ENCODE measurements around the gene LYRM7. TPM values are rescaled to one million over a fixed set of nuclear protein-coding genes. Genes with fewer than 3 reads are reported as not detected.

LYRM7 gene
- total RNA-seq, 4 donors from 2014 or later, result 5.3 to 9.1 (median 8.1) TPM

DNA sequence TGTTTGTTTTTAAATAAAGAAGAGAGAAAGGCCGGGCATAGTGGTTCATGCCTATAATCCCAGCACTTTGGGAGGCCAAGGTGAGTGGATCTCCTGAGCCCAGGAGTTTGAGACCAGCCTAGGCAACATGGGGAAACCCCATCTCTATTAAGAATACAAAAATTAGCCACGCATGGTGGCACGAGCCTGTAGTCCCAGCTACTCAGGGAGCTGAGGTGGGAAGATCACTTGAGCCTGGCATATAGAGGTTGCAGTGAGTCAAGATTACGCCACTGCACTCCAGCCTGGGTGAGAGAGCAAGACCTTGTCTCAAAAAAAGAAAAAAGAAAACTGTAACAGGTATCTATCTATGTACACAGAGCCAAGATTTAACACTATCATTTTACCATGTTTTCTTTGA lies 58.9 kb downstream of the LYRM7 start:
- Histone ChIP-seq H3K9me3 (no peaks in the 10 kb centered on the region), H3K27ac (replicated peaks in 1 of 4) (no peak overlapping the region), H3K4me3 (no peak overlapping the region), H3K4me1 (peaks cover 0 to 11% (median 8%) of the 10 kb centered on the region in 4 donors), H3K36me3 (no peaks in the 10 kb centered on the region), H3K27me3 (no peaks in the 10 kb centered on the region)
- intact Hi-C loops (cut with DNase I), result no loop called here
- TF ChIP-seq POLR2AphosphoS5 (IDR thresholded peaks at IDR 0.05) (no peak), EP300 (IDR thresholded peaks at IDR 0.05) (no peak), POLR2A (IDR thresholded peaks at IDR 0.05; ENCODE audit: low read depth) (no peak)
- TF ChIP-seq, protein P1, sequence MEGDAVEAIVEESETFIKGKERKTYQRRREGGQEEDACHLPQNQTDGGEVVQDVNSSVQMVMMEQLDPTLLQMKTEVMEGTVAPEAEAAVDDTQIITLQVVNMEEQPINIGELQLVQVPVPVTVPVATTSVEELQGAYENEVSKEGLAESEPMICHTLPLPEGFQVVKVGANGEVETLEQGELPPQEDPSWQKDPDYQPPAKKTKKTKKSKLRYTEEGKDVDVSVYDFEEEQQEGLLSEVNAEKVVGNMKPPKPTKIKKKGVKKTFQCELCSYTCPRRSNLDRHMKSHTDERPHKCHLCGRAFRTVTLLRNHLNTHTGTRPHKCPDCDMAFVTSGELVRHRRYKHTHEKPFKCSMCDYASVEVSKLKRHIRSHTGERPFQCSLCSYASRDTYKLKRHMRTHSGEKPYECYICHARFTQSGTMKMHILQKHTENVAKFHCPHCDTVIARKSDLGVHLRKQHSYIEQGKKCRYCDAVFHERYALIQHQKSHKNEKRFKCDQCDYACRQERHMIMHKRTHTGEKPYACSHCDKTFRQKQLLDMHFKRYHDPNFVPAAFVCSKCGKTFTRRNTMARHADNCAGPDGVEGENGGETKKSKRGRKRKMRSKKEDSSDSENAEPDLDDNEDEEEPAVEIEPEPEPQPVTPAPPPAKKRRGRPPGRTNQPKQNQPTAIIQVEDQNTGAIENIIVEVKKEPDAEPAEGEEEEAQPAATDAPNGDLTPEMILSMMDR (IDR thresholded peaks at IDR 0.05), result no peak
- WGBS, result 92% methylated on average over 4 of the region's 4 CpGs
- DNase-seq (ENCODE audit: extremely low spot score), result no peak

DNA sequence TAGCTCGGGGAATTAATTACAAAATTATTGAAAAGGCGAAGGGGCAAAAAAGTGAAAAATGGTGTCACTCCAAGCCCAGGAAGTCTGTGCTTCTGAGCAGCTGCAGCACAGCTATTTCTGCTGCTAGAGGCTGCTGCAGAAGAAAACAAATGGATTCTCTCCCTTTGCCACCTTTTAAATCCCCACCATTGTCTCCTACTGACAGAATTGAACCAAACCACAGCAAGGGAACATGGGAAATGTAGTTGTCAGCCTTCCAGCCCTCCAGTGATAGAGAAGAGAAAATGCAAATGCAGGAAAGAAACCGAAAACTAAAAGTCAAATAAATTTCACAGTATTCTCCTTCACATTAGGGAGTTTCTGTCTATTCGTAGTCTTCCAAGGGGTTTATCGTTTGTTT lies 59.7 kb downstream of the LYRM7 start:
- Histone ChIP-seq H3K4me1 (peaks cover 0 to 9% (median 6%) of the 10 kb centered on the region in 4 donors), H3K36me3 (no peaks in the 10 kb centered on the region), H3K27me3 (no peaks in the 10 kb centered on the region), H3K9me3 (no peaks in the 10 kb centered on the region), H3K4me3 (no peak overlapping the region), H3K27ac (replicated peaks in 1 of 4) (no peak overlapping the region)
- TF ChIP-seq POLR2AphosphoS5 (IDR thresholded peaks at IDR 0.05), result no peak
- TF ChIP-seq, protein P1 (IDR thresholded peaks at IDR 0.05), result no peak
- TF ChIP-seq POLR2A (IDR thresholded peaks at IDR 0.05; ENCODE audit: low read depth), result no peak
- no peak for TF ChIP-seq EP300 (IDR thresholded peaks at IDR 0.05)
- intact Hi-C loops (cut with DNase I), result no loop called here
- 85% methylated on average over 5 of the region's 5 CpGs for WGBS
- DNase-seq (ENCODE audit: extremely low spot score), result no peak

DNA sequence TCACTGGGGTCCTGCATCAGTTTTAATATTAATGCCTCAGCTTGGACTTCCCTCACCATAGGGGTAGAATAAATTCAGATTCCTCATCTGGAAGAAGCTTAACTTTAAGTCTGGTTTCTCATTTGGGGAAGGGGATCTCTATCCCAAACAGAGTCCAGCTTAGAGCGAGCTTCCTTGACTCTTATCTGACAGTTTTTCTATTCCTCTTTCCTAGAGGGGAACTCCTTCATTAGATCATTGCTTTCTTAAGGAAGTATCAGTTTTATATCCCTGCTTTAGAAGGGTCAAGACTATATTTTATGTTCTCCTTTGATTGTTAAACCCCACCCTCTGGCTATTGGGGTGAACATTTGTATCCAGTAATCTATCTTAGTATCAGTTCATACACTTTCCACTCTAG lies 68.9 kb downstream of the LYRM7 start:
- intact Hi-C loops (cut with DNase I), result no loop called here
- Histone ChIP-seq H3K4me3 (no peak overlapping the region), H3K27ac (replicated peaks in 1 of 4) (no peak overlapping the region), H3K9me3 (no peaks in the 10 kb centered on the region), H3K4me1 (no peaks in the 10 kb centered on the region), H3K27me3 (no peaks in the 10 kb centered on the region), H3K36me3 (no peaks in the 10 kb centered on the region)
- WGBS, result 88% methylated on average over 1 of the region's 1 CpG
- no peak for DNase-seq (ENCODE audit: extremely low spot score)
- no peak for TF ChIP-seq EP300 (IDR thresholded peaks at IDR 0.05)
- TF ChIP-seq, protein P1 (IDR thresholded peaks at IDR 0.05), result no peak
- TF ChIP-seq POLR2A (IDR thresholded peaks at IDR 0.05; ENCODE audit: low read depth), result no peak
- no peak for TF ChIP-seq POLR2AphosphoS5 (IDR thresholded peaks at IDR 0.05)

DNA sequence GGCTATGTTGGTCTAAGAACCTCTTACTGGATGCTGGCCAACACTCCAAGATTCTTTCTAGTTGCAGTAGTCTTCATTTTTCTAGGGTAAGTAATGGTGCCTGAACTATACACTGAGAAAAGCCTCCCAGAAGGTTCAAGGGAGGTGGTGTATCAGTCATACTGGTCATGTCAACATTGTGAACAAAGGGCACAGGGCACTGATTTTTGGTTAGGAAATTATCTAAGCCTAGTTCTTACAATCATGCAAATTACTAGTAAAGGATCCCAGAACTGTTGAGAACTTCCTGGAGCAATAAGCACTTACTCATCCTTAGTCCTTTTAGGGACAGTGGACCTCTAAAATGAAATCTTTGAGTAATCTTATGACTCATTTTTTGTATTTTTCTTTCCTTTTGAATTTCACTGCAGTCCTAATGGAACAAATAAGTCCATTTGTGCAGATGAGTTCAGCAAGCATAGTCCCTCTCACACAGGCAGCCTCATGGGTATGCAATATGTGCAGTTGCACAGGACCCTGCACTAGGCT lies 72.0 kb downstream of the LYRM7 start:
- intact Hi-C loops (cut with DNase I), result no loop called here
- Histone ChIP-seq H3K27ac (replicated peaks in 1 of 4) (no peak overlapping the region), H3K9me3 (peaks cover 0 to 18% (median 10%) of the 10 kb centered on the region in 4 donors), H3K27me3 (no peaks in the 10 kb centered on the region), H3K4me1 (no peaks in the 10 kb centered on the region), H3K36me3 (no peaks in the 10 kb centered on the region), H3K4me3 (no peak overlapping the region)
- no peak for DNase-seq (ENCODE audit: extremely low spot score)
- TF ChIP-seq POLR2A (IDR thresholded peaks at IDR 0.05; ENCODE audit: low read depth), result no peak
- TF ChIP-seq, protein P1 (IDR thresholded peaks at IDR 0.05), result no peak
- TF ChIP-seq POLR2AphosphoS5 (IDR thresholded peaks at IDR 0.05), result no peak
- TF ChIP-seq EP300 (IDR thresholded peaks at IDR 0.05), result no peak

DNA sequence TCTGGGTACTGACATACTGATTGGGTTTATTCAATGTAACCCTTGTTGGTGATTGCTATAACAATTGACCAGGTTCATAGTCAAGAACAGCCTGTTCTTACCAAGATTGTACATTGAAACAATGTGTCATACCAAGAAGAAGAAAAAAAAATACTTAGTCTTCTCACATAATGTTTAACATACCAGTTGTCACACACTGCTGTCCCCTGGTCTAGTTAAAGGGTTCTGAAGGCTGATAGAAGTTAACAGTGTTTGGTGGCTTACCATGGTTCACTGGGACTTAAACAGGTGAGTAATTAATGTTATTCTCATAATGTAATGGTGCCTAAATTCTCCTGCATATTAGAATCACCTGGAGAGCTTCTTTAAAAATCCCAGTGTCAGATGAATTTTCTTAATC lies 74.6 kb downstream of the LYRM7 start:
- Histone ChIP-seq H3K4me1 (no peaks in the 10 kb centered on the region), H3K4me3 (no peak overlapping the region), H3K27me3 (no peaks in the 10 kb centered on the region), H3K36me3 (no peaks in the 10 kb centered on the region), H3K9me3 (peaks cover 0 to 18% (median 10%) of the 10 kb centered on the region in 4 donors), H3K27ac (replicated peaks in 1 of 4) (no peak overlapping the region)
- DNase-seq (ENCODE audit: extremely low spot score), result no peak
- TF ChIP-seq POLR2A (IDR thresholded peaks at IDR 0.05; ENCODE audit: low read depth) (no peak), EP300 (IDR thresholded peaks at IDR 0.05) (no peak), POLR2AphosphoS5 (IDR thresholded peaks at IDR 0.05) (no peak)
- TF ChIP-seq, protein P1 (IDR thresholded peaks at IDR 0.05), result no peak
- intact Hi-C loops (cut with DNase I), result no loop called here

Measured in esophagus muscularis mucosa (tissue), 4 donors.